Prostate gland (tissue), 2 donors: Measurements from ENCODE around the gene ZSCAN31. TPM values are rescaled to one million over a fixed set of nuclear protein-coding genes. Genes with fewer than 3 reads are reported as not detected.

ENCODE experiments used
- DNase-seq: peaks from one replicate; pipeline ENCODE4 v3.0.0-alpha.2; 2019; ENCODE audit warnings: low spot score
- H3K27ac ChIP-seq, 2 donors: fragments of 200-600 bp; sonication (generic); 2 replicates each; pipeline ENCODE4 v1.5.1; 2017 to 2019
- H3K27me3 ChIP-seq: fragments of 200-600 bp; sonication (generic); replicated peaks from 2 replicates; pipeline ENCODE4 v1.5.1; 2019; ENCODE audit not compliant: insufficient read depth
- H3K36me3 ChIP-seq, 2 donors: fragments of 200-600 bp; sonication (generic); 1 replicate in 1 of 2; 2 replicates in 1 of 2; pipeline versions ENCODE4 v1.5.1 to v1.8.1; 2017 to 2019
- H3K4me1 ChIP-seq: fragments of 200-600 bp; sonication (generic); replicated peaks from 2 replicates; pipeline ENCODE4 v1.5.1; 2019
- H3K4me3 ChIP-seq, 2 donors: fragments of 200-600 bp; sonication (generic); 2 replicates each; pipeline ENCODE4 v1.5.1; 2017 to 2019
- H3K9me3 ChIP-seq: fragments of 200-600 bp; sonication (generic); 2 replicates; pipeline ENCODE4 v1.5.1; 2017
- CTCF ChIP-seq, 4 experiments: fragments of 200-600 bp in 2 of 4; fragments of 450-650 bp in 2 of 4; sonication (generic) in 2 of 4; IDR thresholded peaks; 1 replicate in 3 of 4; 2 replicates in 1 of 4; pipeline ENCODE4 v1.5.1; 2016 to 2019; ENCODE audit warnings: antibody characterized with exemption in 4 of 4, mild to moderate bottlenecking in 2 of 4, moderate library complexity in 2 of 4
- POLR2A ChIP-seq: fragments of 450-650 bp; IDR thresholded peaks from one replicate; pipeline ENCODE4 v1.6.1; 2016; ENCODE audit warnings: antibody characterized with exemption, mild to moderate bottlenecking
- POLR2AphosphoS5 ChIP-seq: sonication (generic); formaldehyde crosslinking; IDR thresholded peaks from one replicate; pipeline ENCODE4 v1.6.1; 2017; ENCODE audit warnings: antibody characterized with exemption
- WGBS: methylation state at CpG from one replicate; pipeline ENCODE4 v1.1.5; 2018; 5-methylcytosine and 5-hydroxymethylcytosine counted together
- intact Hi-C: fragments of 100-400 bp; cut with DNase I; formaldehyde crosslinking; loops from one replicate; pipeline ENCODE4 v1.14.2; 2022
- total RNA-seq, 2 donors: library from RNA; depleted of rRNA; stranded (reverse); fragments of >200 nt; gene quantifications; one replicate each; pipeline ENCODE4 v1.1.0, GENCODE V29; 2016

The ZSCAN31 gene
- total RNA-seq, 2 donors from 2014 or later, result 13.7 to 21.7 TPM

- H3K9me3 ChIP-seq, result no peaks in the 10 kb centered on the region
- no peak for DNase-seq
- peak overlapping the region; percentile 60 to 67 for H3K27ac ChIP-seq
- H3K36me3 ChIP-seq, result no peaks in the 10 kb centered on the region
- intact Hi-C loops, result no loop called here
- TF ChIP-seq POLR2AphosphoS5 (no peak), CTCF (IDR thresholded peaks at IDR 0.05) (no peak), POLR2A (no peak)
- no peaks in the 10 kb centered on the region for H3K27me3 ChIP-seq
- H3K4me3 ChIP-seq, result peak overlapping the region; percentile 62 to 64
- 2% methylated on average over 9 of the region's 9 CpGs for WGBS
- H3K4me1 ChIP-seq, result no peaks in the 10 kb centered on the region
Measured at GRCh38 chr6:28349344-28349891, 13.5 kb upstream of the ZSCAN31 start.

DNA sequence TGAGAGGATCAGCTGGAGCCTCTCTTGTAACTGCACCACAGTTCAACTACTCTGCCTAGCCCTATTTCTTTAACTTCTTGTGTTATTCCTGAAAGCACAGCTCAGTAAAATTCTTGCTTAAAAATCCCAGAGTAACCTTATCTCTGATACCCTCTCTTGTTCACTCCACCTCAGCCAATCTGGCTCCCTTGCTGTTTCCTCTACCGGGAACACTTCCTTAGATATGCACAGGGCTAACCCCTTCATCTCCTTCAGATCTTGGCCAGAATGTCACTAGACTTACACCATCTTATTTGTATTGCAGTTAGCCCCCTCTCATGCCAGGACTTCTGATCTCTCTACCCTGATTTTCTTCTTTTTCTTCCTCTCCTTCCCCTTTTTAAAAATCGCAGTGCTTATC lies 11.2 kb upstream of the ZSCAN31 start:
- no peaks in the 10 kb centered on the region for H3K27me3 ChIP-seq
- no peak for DNase-seq
- no peaks in the 10 kb centered on the region for H3K36me3 ChIP-seq
- H3K4me3 ChIP-seq, result no peak overlapping the region
- H3K4me1 ChIP-seq, result no peaks in the 10 kb centered on the region
- TF ChIP-seq CTCF (IDR thresholded peaks at IDR 0.05) (no peak), POLR2AphosphoS5 (no peak), POLR2A (no peak)
- no peak overlapping the region for H3K27ac ChIP-seq
- WGBS, result 29% methylated on average over 2 of the region's 2 CpGs
- no peaks in the 10 kb centered on the region for H3K9me3 ChIP-seq
- intact Hi-C loops, result no loop called here

DNA sequence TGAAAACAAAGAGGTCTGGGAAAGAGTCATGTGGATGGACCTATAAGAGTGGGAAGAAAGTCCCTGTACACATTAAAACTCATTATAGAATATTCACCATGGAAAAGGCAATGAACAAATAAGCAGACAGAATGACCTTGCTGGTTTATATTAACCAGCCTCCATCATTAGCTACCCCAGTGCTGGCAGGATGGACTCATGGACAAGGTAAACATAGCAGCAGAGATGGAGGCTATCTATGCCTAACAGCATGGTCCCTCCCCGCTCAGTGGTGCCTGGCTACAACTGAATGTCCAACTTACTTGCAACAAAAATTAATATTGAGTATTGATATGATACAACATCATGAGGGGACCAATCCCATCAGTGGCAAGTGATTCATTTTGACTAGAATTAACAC lies 9.3 kb upstream of the ZSCAN31 start:
- Histone ChIP-seq H3K27ac (no peak overlapping the region), H3K4me1 (no peaks in the 10 kb centered on the region), H3K36me3 (no peaks in the 10 kb centered on the region), H3K9me3 (no peaks in the 10 kb centered on the region), H3K27me3 (no peaks in the 10 kb centered on the region), H3K4me3 (no peak overlapping the region)
- 93% methylated on average over 1 of the region's 1 CpG for WGBS
- no peak for TF ChIP-seq POLR2A
- TF ChIP-seq CTCF (IDR thresholded peaks at IDR 0.05), result no peak
- TF ChIP-seq POLR2AphosphoS5, result no peak
- no peak for DNase-seq
- intact Hi-C loops, result no loop called here

DNA sequence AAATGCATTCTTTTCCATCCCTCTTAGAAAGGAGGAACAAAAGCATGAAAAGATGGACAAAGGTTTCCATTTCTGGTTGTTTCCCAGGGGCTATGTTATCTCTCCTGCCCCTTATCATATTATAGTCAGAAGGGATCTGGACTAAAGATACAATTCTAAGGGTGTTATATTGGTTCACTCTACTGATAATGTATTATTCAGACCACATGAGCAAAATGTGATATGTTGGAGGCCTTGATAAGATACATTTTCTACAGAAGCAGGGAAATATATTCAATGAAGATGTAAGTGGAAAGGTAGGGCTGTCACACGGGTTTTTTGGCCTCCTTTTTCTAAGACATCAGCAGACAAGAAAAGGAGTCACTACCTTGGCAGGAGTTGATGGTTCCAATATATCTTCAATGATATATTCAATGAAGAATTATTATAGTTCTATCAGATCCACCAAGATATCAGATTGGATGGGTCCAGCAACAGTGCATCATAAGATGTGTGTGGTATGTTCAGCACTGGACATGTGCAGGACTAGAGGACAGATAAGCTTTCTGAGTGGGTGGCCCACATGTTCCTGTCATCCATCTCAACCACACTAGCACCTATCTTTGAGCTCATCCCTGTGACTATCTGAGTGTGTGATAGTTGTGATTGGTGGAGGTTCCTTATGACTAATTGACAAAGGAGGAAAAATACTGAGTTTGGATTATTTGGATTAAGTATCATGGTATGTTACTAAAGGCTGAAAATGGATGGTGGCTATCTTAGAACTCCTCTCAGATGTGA lies 8.1 kb upstream of the ZSCAN31 start:
- Histone ChIP-seq H3K4me1 (no peaks in the 10 kb centered on the region), H3K27me3 (no peaks in the 10 kb centered on the region), H3K27ac (no peak overlapping the region), H3K4me3 (no peak overlapping the region), H3K9me3 (no peaks in the 10 kb centered on the region), H3K36me3 (no peaks in the 10 kb centered on the region)
- no peak for TF ChIP-seq POLR2A
- TF ChIP-seq CTCF (IDR thresholded peaks at IDR 0.05), result no peak
- no peak for TF ChIP-seq POLR2AphosphoS5
- no peak for DNase-seq
- intact Hi-C loops, result no loop called here
- 63% methylated on average over 1 of the region's 1 CpG for WGBS
